HepG2 (cell line): ENCODE data around the gene TPRN. TPM values are rescaled to one million over a fixed set of nuclear protein-coding genes. Genes with fewer than 3 reads are reported as not detected.

ENCODE experiments used
- ATAC-seq: fragments of 200-7000 bp; cut with Tn5 transposase; 3 replicates; pipeline ENCODE4 v1.9.1; 2020; ENCODE audit warnings: mild to moderate bottlenecking, moderate library complexity
- BruUV-seq: library from RNA; stranded (reverse); fragments of 400-500 nt; replicated peaks from 2 replicates; lab custom pipeline; 2021; lab: Mats Ljungman, UMichigan
- CTCF ChIA-PET: fragments of 300-600 bp; formaldehyde crosslinking; extraction: SDS; loops from one replicate; lab custom pipeline; 2021; ENCODE audit warnings: low total read pairs, inconsistent platforms, low intra/inter-chr PET ratio; lab: Yijun Ruan, JAX
- POLR2A ChIA-PET: fragments of 350-600 bp; sonication (Branson Sonifier 250); formaldehyde crosslinking; loops from one replicate; lab custom pipeline; 2020; ENCODE audit warnings: antibody characterized with exemption, inconsistent platforms; lab: Yijun Ruan, JAX
- DNase-seq: peaks from one replicate; pipeline ENCODE4 v3.0.0-alpha.2; 2015; ENCODE audit warnings: low spot score
- FAIRE-seq: peaks from 3 replicates; lab custom pipeline; 2011; peaks lifted over from hg19 to GRCh38; lab: Jason Lieb, UNC
- H2AFZ ChIP-seq: one replicate; pipeline ENCODE4 v1.6.1; 2011; ENCODE audit warnings: low read length, inconsistent platforms
- H3K27ac ChIP-seq: fragments of 300-600 bp; 3 replicates; pipeline ENCODE4 v1.8.0; 2011; ENCODE audit warnings: mixed run types, mild to moderate bottlenecking, mixed read lengths, low read length, inconsistent platforms; ENCODE audit not compliant: insufficient read depth; ENCODE audit errors: extremely low read length
- H3K27me3 ChIP-seq, 2 experiments: fragments of 200-600 bp in 1 of 2; 2 replicates in 1 of 2; 3 replicates in 1 of 2; pipeline versions ENCODE4 v1.6.0 to v1.8.0; 2011; ENCODE audit warnings: low read length in 2 of 2, mild to moderate bottlenecking in 2 of 2, moderate library complexity in 2 of 2, inconsistent platforms in 1 of 2; ENCODE audit not compliant: insufficient read depth in 2 of 2, control insufficient read depth in 1 of 2
- H3K36me3 ChIP-seq, 2 experiments: fragments of 200-600 bp in 1 of 2; replicated peaks in 1 of 2; 2 replicates in 1 of 2; 3 replicates in 1 of 2; pipeline versions ENCODE4 v1.5.1 to v1.8.0; 2011; ENCODE audit warnings: low read length in 2 of 2, inconsistent platforms in 1 of 2; ENCODE audit not compliant: insufficient read depth in 2 of 2, control insufficient read depth in 1 of 2
- H3K4me1 ChIP-seq: 2 replicates; pipeline ENCODE4 v1.5.1; 2012; ENCODE audit warnings: low read length, inconsistent platforms; ENCODE audit not compliant: insufficient read depth
- H3K4me2 ChIP-seq: 2 replicates; pipeline ENCODE4 v1.6.0; 2011; ENCODE audit warnings: low read depth, low read length, inconsistent platforms
- H3K4me3 ChIP-seq, 3 experiments: fragments of 200-600 bp in 1 of 3; sonication (generic), shearing (Covaris generic) in 1 of 3; replicated peaks in 1 of 3; 2 replicates each; pipeline ENCODE4 v1.5.1; 2011 to 2016; ENCODE audit warnings: low read length in 3 of 3, inconsistent platforms in 2 of 3, low read depth in 2 of 3, mild to moderate bottlenecking in 2 of 3, control low read depth in 1 of 3, mixed read lengths in 1 of 3; ENCODE audit not compliant: insufficient read depth in 1 of 3
- H3K79me2 ChIP-seq: one replicate; pipeline ENCODE4 v1.6.1; 2011; ENCODE audit warnings: low read length, inconsistent platforms; ENCODE audit not compliant: insufficient read depth
- H3K9ac ChIP-seq: 2 replicates; pipeline ENCODE4 v1.6.0; 2011; ENCODE audit warnings: mild to moderate bottlenecking, low read depth, low read length, inconsistent platforms; ENCODE audit not compliant: insufficient read depth
- H3K9me3 ChIP-seq: 2 replicates; pipeline ENCODE4 v1.5.1; 2012; ENCODE audit warnings: mild to moderate bottlenecking, low read length
- H4K20me1 ChIP-seq: 2 replicates; pipeline ENCODE4 v1.6.0; 2011; ENCODE audit warnings: inconsistent platforms, mild to moderate bottlenecking, low read length, moderate library complexity; ENCODE audit not compliant: insufficient read depth
- AGO1 ChIP-seq: fragments of 200-400 bp; formaldehyde crosslinking; IDR thresholded peaks from 2 replicates; pipeline ENCODE4 v1.6.1; 2017; ENCODE audit warnings: mild to moderate bottlenecking, low read depth, low read length, moderate library complexity; ENCODE audit not compliant: poor library complexity, severe bottlenecking
- BORCS8-MEF2B ChIP-seq: sonication (generic); formaldehyde crosslinking; IDR thresholded peaks from 2 replicates; pipeline ENCODE4 v1.8.0; 2022; ENCODE audit warnings: mild to moderate bottlenecking, missing genetic modification reagents
- CEBPG ChIP-seq: IDR thresholded peaks from 2 replicates; pipeline ENCODE4 v1.6.1; 2016
- ETV5 ChIP-seq: IDR thresholded peaks from 2 replicates; pipeline ENCODE4 v1.6.1; 2018; ENCODE audit warnings: missing biosample characterization, missing genetic modification reagents, inconsistent platforms, borderline replicate concordance
- KDM2A ChIP-seq: sonication (generic); formaldehyde crosslinking; IDR thresholded peaks from 2 replicates; pipeline ENCODE4 v1.4.0; 2020; ENCODE audit warnings: low read depth, missing genetic modification reagents, borderline replicate concordance
- NR2F1 ChIP-seq, 2 experiments: fragments of 450-650 bp in 1 of 2; formaldehyde crosslinking in 1 of 2; IDR thresholded peaks; 2 replicates each; pipeline versions ENCODE4 v1.5.0 to v1.6.1; 2016 to 2020; ENCODE audit warnings: mild to moderate bottlenecking in 1 of 2, missing compliant biosample characterization in 1 of 2, missing genetic modification reagents in 1 of 2, moderate library complexity in 1 of 2
- PCBP1 ChIP-seq: fragments of 200-400 bp; formaldehyde crosslinking; IDR thresholded peaks from 2 replicates; pipeline ENCODE4 v1.6.1; 2017; ENCODE audit warnings: mild to moderate bottlenecking, low read depth, low read length, borderline replicate concordance
- POLR2A ChIP-seq, 2 experiments: IDR thresholded peaks; 2 replicates each; pipeline ENCODE4 v1.6.1; 2011; ENCODE audit warnings: low read depth in 2 of 2, low read length in 2 of 2, mild to moderate bottlenecking in 1 of 2, moderate library complexity in 1 of 2; ENCODE audit not compliant: insufficient read depth in 1 of 2
- SAP130 ChIP-seq: IDR thresholded peaks from 2 replicates; pipeline ENCODE4 v1.6.1; 2016; ENCODE audit warnings: low read depth
- THRA ChIP-seq: sonication (generic); formaldehyde crosslinking; IDR thresholded peaks from 2 replicates; pipeline ENCODE4 v1.4.0; 2020; ENCODE audit warnings: missing genetic modification reagents, borderline replicate concordance
- WIZ ChIP-seq: sonication (generic); formaldehyde crosslinking; IDR thresholded peaks from 2 replicates; pipeline ENCODE4 v1.5.1; 2020; ENCODE audit warnings: mild to moderate bottlenecking, missing genetic modification reagents
- ZNF446 ChIP-seq: sonication (generic); formaldehyde crosslinking; IDR thresholded peaks from 2 replicates; pipeline ENCODE4 v1.5.0; 2020; ENCODE audit warnings: mild to moderate bottlenecking, missing genetic modification reagents
- ZNF547 ChIP-seq: sonication (generic); formaldehyde crosslinking; IDR thresholded peaks from 2 replicates; pipeline ENCODE4 v1.5.1; 2020; ENCODE audit warnings: mild to moderate bottlenecking, missing genetic modification reagents
- ZNF687 ChIP-seq: sonication (generic); formaldehyde crosslinking; IDR thresholded peaks from 2 replicates; pipeline ENCODE4 v1.5.1; 2020; ENCODE audit warnings: mild to moderate bottlenecking, missing genetic modification reagents, moderate library complexity
- ZNF816 ChIP-seq: sonication (generic); formaldehyde crosslinking; IDR thresholded peaks from 2 replicates; pipeline ENCODE4 v1.8.0; 2022; ENCODE audit warnings: missing genetic modification reagents, mild to moderate bottlenecking, borderline replicate concordance
- WGBS: methylation state at CpG from one replicate; pipeline ENCODE4 v1.1.6; 2017; ENCODE audit warnings: low lambda C conversion rate; 5-methylcytosine and 5-hydroxymethylcytosine counted together
- in situ Hi-C: cut with HindIII; loops from 2 replicates; pipeline ENCODE4 v1.10.0; 2017; ENCODE audit warnings: low pct_unique_long_range_greater_than_20kb; ENCODE audit not compliant: extremely low pct_ligation_motif_present
- intact Hi-C: fragments of 100-400 bp; cut with micrococcal nuclease; formaldehyde crosslinking; loops from one replicate; pipeline ENCODE4 v1.10.0; 2022; ENCODE audit not compliant: unreplicated experiment
- polyA plus RNA-seq, 8 experiments: library from polyadenylated mRNA; depleted of rRNA in 3 of 8; stranded (reverse) in 7 of 8; unstranded in 1 of 8; fragments of >200 nt; fragmentation: Illumina TruSeq in 4 of 8; extraction: Trizol in 4 of 8; gene quantifications; 2 replicates each; pipeline versions ENCODE4 v1.2.1 to v1.2.3, GENCODE V29; 2011 to 2016; ENCODE audit warnings: low read depth in 4 of 8, missing spikeins in 1 of 8, mixed read lengths in 1 of 8; ENCODE audit not compliant: insufficient read depth in 1 of 8
- total RNA-seq, 5 experiments: library from RNA; depleted of rRNA; stranded (reverse); fragments of >200 nt; fragmentation: Illumina TruSeq; extraction: Trizol; gene quantifications; 2 replicates each; pipeline ENCODE4 v1.2.3, GENCODE V29; 2016; ENCODE audit warnings: low read depth in 1 of 5

The TPRN gene
- total and polyA plus RNA-seq, 2 of the 13 experiments (the other 11 are each of a cell fraction or from before 2014, with no cell fraction given), result 10.1 to 19.2 TPM

DNA sequence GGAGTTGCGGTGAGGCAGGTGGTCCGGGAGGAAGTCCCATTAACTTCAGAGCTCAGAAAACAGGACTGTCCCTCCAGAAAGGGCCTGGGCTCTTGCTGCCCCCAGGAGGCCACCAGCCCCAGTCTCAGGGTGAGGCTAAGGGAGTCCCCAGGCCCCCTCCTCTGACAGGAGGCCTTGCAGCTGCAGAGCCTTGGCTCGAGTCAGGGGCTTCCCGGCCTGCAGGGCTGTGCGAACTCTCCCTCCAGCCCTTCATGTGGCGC, 47.3 kb upstream of the TPRN start (continued):
- no peak for TF ChIP-seq NR2F1 (CRISPR knock-in tag; IDR thresholded peaks at IDR 0.05)
- TF ChIP-seq KDM2A (CRISPR knock-in tag), result 0 out of 2 replicates have a peak, but pooled peaks have one; percentile 24

DNA sequence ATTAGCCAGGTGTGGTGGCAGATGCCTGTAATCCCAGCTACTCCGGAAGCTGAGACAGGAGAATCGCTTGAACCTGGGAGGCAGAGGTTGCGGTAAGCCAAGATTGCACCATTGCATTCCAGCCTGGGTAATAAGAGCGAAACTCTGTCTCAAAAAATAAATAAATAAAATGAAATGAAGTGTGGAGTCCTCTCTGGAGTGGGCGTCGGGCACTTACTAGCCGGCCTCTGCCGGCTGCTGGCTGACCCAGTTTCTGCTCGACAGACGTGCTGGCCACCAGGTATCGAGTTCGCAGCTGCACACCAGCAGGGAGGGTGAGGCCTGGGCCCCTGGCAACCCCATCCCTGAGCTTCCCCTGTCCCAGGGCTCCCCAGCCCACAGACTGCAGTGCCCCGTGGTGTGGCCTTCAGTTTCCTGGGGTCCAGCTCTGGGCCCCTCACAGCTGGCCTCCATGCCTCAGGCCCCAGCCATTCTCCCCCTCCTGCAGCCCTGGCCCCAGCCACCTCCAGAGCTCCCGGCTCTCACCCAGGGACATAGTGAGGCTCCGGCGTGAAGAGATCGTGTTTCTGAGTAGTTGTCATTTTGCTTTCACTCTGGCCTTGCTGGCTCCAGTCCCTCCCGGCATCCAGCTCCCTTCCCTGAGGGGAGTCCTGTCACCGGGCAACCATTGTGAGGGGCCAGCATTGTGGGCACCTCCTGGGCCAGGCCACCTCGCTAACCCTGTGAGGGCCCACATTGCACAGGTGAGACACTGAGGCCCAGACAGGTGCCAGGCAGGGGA, 46.8 kb upstream of the TPRN start:
- CTCF ChIA-PET, result interaction anchor here (1.1 kb wide), 1 partner anchor 11 kb away, joined by 3 read pairs; no protein-coding TSS in a partner anchor
- in situ Hi-C loops, result no loop called here
- no TSS peak for BruUV-seq
- TF ChIP-seq AGO1 (peak; percentile 68), CEBPG (CRISPR knock-in tag) (0 out of 2 replicates have a peak, but pooled peaks have one; percentile 26), BORCS8-MEF2B (CRISPR knock-in tag) (no peak), ZNF816 (no peak), ZNF446 (peak; percentile 34; the same call in 1 of the 2 replicates), PCBP1 (no peak), THRA (CRISPR knock-in tag) (no peak), ETV5 (CRISPR knock-in tag) (peak; percentile 43; the same call in 1 of the 2 replicates), ZNF547 (CRISPR knock-in tag) (no peak), POLR2A (IDR thresholded peaks at IDR 0.05; ENCODE audit: insufficient read depth in 1 of 2, low read depth in 2 of 2, low read length in 2 of 2) (no peak), SAP130 (CRISPR knock-in tag) (peak; percentile 2; the same call in 1 of the 2 replicates), WIZ (CRISPR knock-in tag) (no peak), ZNF687 (peak; percentile 59)

More for the DNA sequence above, 46.8 kb upstream of the TPRN start:
- Histone ChIP-seq H3K4me3 (peak overlapping the region; percentile 7 to 64 (median 18); a peak in 2 of 6 replicates), H2AFZ (no peak overlapping the region), H3K36me3 (peaks cover 4 to 13% of the 10 kb centered on the region in 2 experiments; a peak in 4 of 5 replicates), H3K9me3 (no peaks in the 10 kb centered on the region), H3K27me3 (peaks cover 2 to 9% of the 10 kb centered on the region in 2 experiments; a peak in 2 of 5 replicates), H3K4me1 (peaks cover 86% of the 10 kb centered on the region), H4K20me1 (peaks cover 19% of the 10 kb centered on the region), H3K27ac (no peak overlapping the region), H3K9ac (peak overlapping the region; percentile 7; the same call in 1 of the 2 replicates), H3K79me2 (peaks cover 16% of the 10 kb centered on the region), H3K4me2 (peak overlapping the region; percentile 87)
- no peak for DNase-seq
- WGBS, result 5% methylated on average over 15 of the region's 20 CpGs
- POLR2A ChIA-PET, result interaction anchor here (0.5 to 1.3 kb wide), 4 partner anchors 30 to 96 kb away, joined by 3 to 8 read pairs (median 4); partner anchors contain the start of genes TOR4A and TPRN
- intact Hi-C loops, result no loop called here
- FAIRE-seq, result no peak
- ATAC-seq, result peak; percentile 2; the same call in 2 of the 3 replicates
